Posterior vena cava (tissue), 2 donors: Measurements from ENCODE around the gene COPS7B. TPM values are rescaled to one million over a fixed set of nuclear protein-coding genes. Genes with fewer than 3 reads are reported as not detected.
"Not testable (repeated sequence)": the region's sequence is repeated elsewhere in the genome, so short reads cannot be mapped to it uniquely, and the experiment has no call there.

Experiments used
- DNase-seq: peaks from one replicate; pipeline ENCODE4 v3.0.0-alpha.2; 2020; ENCODE audit warnings: low spot score
- intact Hi-C, 2 donors: fragments of 100-400 bp; cut with DNase I; formaldehyde crosslinking; loops; one replicate each; pipeline versions ENCODE4 v1.14.1 to v1.14.2; 2022 to 2023
- long read RNA-seq, 2 donors: library from polyadenylated mRNA; unstranded; transcript quantifications; one replicate each; pipeline ENCODE4 v2.0.0, GENCODE V29; 2020 to 2021
- total RNA-seq, 2 donors: library from RNA; stranded (reverse); fragmentation: NEBNext Ultra II Directional; extraction: Animal tissue kit (Norgen Biotek cat#: 25700); gene quantifications; one replicate each; pipeline ENCODE4 v1.2.1, GENCODE V29; 2021
- donor health status: DM: yes; HTN: yes; CAD: no.
- donor health status: DM: yes; HTN: yes; CAD: no.

COPS7B gene
- total RNA-seq = 10 to 100 TPM; 20.6 to 24.6 TPM
- long read RNA-seq, donor 1, transcript COPS7B-201 (7 exons, 2,544 nt) = major isoform, 5 of 9 reads
- long read RNA-seq, donor 1, partial matches to known transcripts = 0 of 9 reads
- long read RNA-seq, donor 1, other reads (novel, unspliced or antisense) = 3 of 9 reads
- long read RNA-seq, donor 2, transcript COPS7B-201 (7 exons, 2,544 nt) = major isoform, 28 of 36 reads
- long read RNA-seq, donor 2, partial matches to known transcripts = 1 of 36 reads
- long read RNA-seq, donor 2, other reads (novel, unspliced or antisense) = 3 of 36 reads

DNA sequence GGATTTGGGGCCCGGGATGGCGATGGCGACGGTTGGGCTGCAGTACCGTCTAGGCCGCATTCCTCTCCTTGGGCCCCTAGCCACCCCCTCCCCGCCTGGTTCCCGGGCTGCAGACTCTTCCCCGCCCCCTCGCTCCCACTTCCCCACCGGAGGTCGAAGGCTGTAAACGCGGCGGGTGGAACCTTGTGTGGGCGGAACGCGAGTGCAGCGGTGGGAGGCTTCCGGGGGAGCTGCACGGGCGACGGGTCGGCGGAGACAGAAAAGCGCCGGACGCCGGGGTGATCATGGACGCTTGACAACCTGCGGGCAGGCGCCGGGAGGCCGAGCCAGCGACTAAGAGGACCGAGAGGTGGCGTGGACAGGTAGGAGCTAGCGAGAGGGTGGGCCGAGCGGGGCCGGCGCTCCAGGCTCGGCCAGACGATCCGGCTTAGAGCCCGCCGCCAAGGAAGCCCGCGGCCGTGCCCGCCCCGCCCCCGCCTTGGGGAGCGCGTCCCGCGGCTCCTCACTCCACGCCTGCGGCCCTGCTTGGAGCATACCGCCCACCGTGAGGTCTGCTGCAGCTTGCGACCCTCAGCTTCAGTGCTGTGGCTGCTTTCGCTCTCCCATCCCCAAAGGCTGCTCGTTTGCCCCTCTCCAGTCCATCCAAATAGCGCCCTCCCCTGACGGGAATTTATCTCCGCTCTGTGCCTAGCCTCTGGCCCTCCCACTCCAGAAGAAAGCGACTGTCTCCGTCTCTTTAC lies at the start of gene COPS7B:
COPS7B (plus strand) TSS at position 269 of the 740 bp plus-strand sequence. CDS start 2,126 bp downstream, outside the sequence.
- DNase-seq = peak; percentile 95
- intact Hi-C loops = no loop called here

DNA sequence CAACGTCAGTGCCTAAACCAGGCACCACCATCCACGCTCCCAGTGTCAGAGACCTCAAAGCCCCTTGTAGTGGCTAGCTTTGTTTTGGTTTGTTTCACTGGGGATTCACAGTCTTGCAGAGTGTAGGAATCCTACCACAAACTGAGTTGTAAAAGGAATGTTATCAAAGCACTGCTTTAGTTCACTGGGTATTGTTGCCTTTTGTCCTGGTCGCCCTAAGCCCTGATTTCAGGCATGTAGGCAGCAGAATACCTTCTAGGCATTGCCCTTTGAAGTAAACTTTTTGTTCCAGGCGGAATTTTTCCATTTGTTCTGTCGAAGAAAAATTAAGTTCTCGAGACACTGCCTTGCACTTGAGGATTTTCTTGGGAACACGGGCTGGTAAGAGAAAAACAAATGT lies 48.5 kb upstream of the COPS7B start:
- DNase-seq = no peak
- intact Hi-C loops = no loop called here

DNA sequence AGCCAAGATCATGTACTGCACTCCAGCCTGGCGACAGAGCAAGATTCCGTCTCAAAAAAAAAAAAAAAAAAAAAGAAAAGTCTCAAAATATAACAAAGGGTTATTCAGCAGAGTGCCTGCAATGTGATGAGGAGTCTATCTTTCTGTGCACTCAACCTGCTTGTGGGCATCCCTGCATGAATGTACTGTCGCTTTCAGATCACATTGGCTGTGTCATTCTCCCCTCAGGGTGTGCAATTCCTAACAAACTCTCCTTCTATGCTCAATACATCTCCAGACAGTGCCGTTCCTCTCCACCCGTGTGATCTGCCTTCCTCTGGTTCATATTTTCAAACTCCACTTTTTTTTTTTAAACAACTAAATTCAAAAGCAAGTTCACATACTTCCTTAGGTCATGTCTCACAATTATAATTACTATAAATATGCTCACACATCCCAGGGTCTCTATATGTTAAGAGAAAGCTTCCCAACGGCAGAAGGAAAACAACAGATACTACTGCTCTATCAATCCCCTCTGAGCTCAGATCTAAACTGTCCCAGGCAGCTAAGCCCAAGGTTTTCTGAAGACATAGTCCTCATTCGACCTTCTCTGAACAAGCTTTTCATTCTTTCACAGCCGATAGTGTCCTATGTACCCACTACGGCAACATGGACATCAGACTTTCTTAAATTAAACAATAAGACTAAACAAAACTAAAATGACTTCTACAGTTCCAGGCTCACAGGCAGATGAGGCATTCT lies 42.7 kb upstream of the COPS7B start:
- DNase-seq = no peak
- intact Hi-C loops = no loop called here

DNA sequence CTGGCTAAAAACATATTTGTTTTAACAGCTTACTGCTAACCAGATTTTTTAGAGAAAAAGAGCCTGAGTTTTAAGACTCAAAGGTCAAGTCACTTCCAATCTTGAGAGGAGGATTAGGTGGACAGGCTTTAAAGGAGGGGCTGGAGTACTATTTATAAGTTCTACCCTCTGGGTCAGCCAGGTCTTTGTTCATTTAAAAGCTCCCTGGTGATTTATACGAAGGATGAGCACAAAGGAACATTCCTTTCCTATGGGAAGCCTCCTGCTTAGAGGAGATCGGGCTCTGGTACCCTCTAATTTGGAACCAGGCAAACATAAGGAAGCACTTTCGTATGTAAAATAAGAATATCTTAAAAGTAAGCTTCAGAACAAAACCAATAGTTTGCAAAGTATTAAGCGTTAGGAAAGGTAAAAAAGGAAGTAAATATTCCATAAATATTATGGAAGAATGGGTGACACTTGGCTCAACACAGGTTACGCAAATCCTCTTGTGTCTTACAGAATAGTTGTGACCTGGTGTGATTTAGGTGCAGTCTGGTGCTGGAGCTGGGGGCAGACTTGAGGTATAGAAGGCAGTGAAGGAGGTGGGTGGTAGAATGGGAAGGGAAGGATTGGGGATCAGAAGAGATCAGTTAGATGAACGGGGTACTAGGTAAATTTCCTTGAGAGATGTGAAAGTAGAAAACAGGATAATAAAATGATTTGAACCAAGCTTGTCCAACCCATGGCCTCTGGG lies 40.8 kb upstream of the COPS7B start:
- no peak for DNase-seq
- intact Hi-C loops = no loop called here

DNA sequence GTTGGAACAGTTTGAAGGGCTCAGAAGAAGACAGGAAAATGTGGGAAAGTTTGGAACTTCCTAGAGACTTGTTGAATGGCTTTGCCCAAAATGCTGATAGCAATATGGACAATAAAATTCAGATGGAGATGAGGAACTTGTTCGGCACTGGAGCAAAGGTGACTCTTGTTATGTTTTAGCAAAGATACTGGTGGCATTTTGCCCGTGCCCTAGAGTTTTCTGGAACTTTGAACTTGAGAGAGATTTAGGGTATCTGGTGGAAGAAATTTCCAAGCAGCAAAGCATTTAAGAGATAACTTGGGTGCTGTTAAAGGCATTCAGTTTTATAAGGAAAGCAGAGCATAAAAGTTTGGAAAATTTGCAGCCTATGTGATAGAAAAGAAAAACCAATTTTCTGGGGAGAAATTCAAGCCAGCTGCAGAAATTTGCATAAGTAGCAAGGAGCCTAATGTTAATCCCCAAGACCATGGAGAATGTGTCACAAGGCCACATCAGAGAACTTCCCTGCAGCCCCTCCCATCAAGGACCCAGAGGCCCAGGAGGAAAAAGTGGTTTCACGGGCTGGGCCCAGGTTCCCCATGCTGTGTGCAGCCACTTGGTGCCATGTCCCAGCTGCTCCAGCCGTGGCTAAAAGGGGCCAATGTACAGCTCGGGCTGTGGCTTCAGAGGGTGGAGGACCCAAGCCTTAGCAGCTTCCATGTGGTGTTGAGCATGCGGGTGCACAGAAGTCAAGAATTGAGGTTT lies 37.9 kb upstream of the COPS7B start:
- DNase-seq, intact Hi-C loops: not testable (repeated sequence)

DNA sequence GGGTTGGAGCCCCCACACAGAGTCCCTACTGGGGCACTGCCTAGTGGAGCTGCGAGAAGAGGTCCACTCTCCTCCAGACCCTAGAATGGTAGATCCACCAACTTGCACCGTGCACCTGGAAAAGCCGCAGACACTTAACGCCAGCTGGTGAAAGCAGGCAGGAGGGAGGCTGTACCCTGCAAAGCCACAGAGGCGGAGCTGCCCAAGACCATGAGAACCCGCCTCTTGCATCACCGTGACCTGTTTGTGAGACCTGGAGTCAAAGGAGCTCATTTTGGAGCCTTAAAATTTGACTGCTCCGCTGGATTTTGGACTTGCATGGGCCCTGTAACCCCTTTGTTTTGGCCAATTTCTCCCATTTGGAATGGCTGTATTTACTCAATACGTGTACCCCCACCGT lies 37.2 kb upstream of the COPS7B start:
- DNase-seq, intact Hi-C loops: not testable (repeated sequence)

DNA sequence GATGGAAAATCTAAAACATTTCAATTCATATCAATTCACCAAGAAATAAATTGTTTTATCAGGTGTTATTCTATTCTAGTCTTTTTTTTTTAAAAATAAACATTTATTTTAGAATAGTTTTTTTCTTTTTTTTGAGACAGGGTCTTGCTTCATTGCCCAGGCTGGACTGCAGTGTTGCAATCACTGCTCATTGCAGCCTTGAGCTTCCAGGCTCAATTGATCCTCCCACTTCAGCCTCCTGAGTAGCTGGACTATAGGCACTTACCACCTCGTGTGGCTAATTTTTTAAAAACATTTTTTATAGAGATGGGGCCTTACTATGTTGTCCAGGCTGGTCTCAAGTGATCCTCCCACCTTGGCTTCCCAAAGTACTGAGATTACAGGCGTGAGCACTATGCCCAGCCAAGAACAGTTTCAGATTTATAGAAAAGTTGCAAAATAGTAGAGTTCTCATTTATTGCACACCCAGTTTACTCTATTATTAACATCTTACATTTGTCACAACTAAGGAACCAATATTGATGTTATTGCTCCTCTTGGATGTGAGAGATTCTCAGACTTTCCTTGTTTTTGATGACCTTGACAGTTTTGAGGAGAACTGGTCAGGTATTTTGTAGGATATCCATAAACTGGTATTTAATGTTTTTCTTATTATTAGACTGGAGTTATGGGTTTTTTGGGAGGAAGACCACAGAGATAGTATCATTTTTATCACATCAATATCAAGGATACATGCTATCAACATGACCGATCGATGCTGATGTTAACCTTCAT lies 35.0 kb upstream of the COPS7B start:
- intact Hi-C loops = no loop called here
- DNase-seq = no peak

DNA sequence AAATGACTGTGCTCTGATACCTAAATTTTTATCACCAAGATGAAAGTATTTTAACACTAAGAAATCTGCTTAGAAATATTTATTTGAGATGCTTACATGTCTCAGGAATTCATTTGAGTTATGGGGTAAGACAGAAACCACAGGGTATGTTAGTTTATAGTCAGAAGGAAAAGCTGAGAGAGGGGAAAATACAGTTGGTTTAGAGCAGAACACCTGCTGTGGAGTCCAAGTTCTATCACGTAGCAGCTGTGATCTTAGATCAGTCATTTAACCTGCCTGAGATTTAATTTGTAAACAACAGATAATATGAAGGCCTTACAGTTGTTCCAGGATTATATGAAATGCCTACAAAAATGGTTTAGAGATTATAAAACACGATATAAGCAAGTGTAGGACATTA lies 34.2 kb upstream of the COPS7B start:
- intact Hi-C loops = no loop called here
- no peak for DNase-seq

DNA sequence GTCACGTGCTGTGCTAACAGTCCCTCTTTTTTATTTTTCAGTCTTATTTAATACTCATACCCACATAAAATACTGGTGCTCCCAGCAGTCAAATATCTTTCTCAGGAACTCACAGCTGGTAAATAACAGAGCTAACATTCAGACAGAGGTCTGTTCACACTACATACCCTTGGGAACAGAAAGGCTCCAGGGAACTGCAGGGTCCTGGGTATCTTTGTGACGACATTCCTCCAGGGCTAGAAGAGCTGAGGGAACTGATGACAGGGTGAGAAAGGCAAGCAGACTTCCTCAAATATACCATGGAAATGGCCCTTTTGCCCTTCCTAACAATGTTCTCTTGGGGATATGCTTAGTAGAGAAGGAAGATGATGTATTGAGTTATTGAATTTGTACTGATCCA lies 24.5 kb upstream of the COPS7B start:
- DNase-seq = no peak
- intact Hi-C loops = no loop called here

DNA sequence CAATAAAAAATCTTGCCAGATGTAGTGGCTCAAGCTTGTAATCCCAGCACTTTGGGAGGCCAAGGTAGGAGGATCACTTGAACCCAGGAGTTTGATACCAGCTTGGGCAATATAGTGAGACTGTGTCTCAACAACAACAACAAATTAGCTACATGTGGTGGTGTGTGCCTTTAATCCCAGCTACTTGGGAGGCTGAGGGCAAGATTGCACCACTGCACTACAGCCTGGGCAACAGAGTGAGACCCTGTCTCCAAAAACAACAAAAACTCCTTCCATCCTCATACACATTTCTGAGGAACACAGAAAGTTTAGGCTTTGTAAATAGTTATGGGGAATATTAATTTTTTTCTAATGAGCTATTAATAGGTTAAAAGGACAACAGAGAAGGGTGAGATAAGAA lies 22.1 kb upstream of the COPS7B start:
- intact Hi-C loops = no loop called here
- DNase-seq = no peak

DNA sequence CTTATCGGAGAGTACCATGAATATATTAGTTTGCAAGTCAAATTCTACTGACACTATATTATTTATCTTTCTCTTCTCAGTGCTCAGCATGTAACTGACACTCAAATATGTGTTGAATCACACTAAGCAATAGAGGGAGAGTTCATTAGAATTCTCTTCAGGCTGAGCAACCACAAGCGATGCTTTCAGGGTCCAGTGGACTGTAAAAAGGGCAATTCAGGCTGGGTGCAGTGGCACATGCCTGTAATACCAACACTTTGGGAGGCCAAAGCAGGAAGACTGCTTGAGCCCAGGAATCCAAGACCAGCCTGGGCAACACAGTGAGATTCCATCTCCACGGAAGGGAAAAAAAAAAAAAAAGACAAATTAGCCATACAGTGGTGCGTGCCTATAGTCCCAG lies 21.5 kb upstream of the COPS7B start:
- intact Hi-C loops = no loop called here
- no peak for DNase-seq

DNA sequence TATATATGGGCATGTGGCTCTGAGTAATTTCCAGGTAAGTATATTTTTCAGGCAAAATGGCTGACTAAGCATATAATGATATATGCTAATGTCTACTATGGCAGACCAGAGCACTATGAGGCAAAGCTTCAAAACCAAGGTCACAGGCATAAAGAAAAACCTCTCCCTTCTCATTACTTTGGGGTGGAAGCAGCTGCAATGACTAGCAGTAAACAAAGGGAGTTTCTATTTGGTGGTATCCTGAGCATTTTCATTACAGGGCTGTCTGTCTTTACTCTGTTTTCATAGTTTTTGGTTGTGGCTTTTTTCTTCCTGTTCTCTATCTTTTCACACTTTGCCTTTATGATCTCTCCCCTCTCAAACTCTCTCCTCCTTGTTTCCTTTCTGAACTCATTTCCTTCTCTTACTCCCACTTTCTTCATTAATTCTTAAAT lies 20.7 kb upstream of the COPS7B start:
- DNase-seq = no peak
- intact Hi-C loops = no loop called here

DNA sequence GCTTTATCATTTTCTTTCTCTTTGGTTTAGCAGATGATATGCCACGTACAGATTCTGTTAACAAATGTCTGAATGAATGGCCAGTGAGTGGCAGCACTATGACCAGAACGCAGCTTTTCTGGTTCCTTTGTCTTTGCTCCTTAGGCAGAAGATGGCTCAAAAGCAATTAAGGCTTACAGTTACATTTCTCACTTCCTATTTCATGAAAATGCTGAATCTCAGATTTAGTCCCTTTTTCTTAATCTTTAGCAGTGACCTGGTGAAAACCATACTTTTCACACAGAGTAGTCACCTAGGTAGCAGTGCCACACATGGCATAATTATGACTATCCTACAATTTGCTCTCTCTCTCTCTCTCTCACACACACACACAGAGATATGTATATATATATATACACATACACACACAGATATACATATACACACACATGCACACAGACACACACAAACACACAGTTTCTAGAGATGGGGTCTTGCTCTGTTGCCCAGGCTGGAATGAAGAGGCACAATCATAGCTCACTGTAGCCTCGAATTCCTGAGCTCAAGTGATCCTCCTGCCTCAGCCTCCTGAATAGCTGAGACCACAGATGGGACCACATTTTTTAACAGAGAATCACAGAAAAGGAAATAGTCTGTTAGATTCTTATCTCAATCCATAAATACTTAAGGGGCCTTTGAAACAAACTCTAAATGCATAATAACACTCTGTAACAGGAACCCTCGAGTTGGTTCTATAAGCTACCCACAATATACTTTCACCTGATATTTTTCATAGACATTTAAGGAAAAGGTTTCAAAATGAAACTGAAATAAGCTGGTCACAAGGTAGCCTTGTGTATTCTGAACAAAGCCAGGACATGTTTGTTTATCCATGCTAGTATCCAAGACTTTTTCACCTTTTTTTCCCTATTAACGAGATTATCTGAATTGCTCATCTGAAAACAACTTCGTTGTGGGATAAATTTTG lies 16.8 kb upstream of the COPS7B start:
- intact Hi-C loops = no loop called here
- no peak for DNase-seq

DNA sequence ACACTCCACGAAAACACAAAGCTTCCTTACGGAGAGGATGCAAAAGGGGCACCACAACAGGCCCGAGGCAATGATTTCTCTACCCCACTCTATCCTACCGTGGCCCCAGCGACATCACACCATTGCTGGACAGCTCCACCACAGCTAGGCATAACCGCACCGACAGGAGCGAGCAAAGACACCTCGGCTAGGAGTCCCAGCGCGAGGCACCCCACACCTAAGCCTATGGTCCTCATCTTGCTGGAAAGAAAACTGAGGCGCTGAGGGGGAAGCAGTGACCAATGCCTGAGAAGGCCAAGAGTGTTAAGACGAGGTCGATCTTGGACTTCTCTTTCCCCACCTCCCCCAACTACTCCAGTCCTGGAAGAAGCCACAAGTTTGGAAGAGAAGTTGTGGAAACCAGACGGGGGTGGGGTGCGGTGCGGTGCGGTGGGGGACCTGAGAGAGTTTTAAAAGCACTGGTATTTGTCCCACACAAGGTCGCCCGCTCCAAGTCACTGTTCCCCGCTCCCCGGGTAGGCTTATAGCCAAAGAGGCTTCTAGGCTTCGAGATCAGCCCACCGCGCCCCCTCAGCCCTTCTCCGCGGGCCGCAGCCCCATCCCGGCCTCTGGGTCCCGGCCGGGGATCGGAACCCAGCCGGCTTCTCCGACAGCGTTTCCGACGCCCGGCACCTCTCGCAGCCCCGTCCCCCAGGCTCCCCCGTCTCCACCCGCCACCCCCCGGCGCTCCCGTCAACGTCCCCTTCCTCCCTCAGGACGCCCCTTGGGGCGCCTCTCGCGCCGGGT lies 5.9 kb upstream of the COPS7B start:
- DNase-seq = no peak
- intact Hi-C loops = no loop called here

DNA sequence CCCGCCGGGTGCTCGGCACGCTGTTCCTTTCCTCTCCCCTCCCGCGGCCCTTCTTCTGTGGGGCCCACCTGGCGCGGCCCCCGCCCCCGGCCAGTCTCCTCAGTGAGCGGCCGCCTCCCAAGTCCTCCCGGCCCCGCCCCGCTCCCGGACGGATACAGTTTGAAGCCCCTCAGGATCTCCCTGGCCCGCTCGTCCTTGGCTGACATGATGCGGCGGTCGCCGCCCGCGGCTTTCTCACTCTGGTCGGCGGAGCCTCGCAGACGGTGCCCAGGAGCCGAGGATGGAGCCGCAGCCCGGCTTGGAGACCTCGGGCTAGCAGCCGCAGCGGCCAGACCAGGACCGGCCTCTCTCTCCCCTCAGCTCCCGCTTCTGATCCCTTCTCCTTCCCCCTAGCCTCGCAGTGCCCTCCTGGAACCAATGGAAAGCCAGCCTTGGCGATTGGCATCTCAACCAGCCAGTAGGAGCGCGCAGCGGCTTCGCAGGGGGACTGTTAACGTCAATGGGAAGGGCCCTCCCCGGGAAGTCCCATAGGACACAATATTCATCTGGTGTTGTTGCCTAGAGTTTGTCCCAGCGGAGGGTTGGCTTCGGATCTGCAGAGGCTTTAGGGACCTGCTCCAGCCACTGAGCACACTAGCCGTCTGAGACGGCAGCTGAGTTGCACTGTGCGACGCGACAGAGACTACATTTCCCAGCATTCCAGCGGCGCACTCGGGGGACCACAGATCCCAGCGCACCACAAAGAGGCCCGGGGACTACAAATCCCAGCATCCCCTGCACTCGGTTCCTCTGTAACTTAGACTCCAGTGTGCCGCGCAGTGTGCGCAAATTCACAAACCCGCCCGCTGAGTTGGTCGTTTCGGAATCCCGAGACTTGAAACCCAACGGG lies 5.1 kb upstream of the COPS7B start, which contains the start of gene PDE6D:
PDE6D (minus strand) TSS at position 374 of the 889 bp plus-strand sequence; CDS start at position 206, 168 bp downstream.
- intact Hi-C loops = no loop called here
- peak; percentile 99 for DNase-seq
